GM23338 (cell line): ENCODE data around the gene CGA.

Experiments
- CTCF ChIP-seq, 2 experiments: fragments of 200-600 bp in 1 of 2; sonication (generic) in 1 of 2; conservative IDR thresholded peaks; 2 replicates each; pipeline versions ENCODE4 v1.5.1 to v1.6.1; 2016 to 2017; ENCODE audit warnings: antibody characterized with exemption in 2 of 2, low read depth in 2 of 2, mild to moderate bottlenecking in 2 of 2, moderate library complexity in 1 of 2
- EZH2phosphoT487 ChIP-seq: fragments of 200-600 bp; sonication (generic); IDR thresholded peaks from one replicate; pipeline ENCODE4 v1.8.1; 2018; ENCODE audit warnings: antibody characterized with exemption; ENCODE audit not compliant: unreplicated experiment
- JUNB ChIP-seq: IDR thresholded peaks from one replicate; pipeline ENCODE4 v1.6.1; 2016; ENCODE audit warnings: antibody characterized with exemption; ENCODE audit not compliant: unreplicated experiment
- POLR2AphosphoS5 ChIP-seq: IDR thresholded peaks from 2 replicates; pipeline ENCODE4 v1.6.1; 2016; ENCODE audit warnings: antibody characterized with exemption, low read depth
- TF ChIP-seq, protein P1 (sequence below): IDR thresholded peaks from one replicate; pipeline ENCODE4 v1.6.1; 2018; ENCODE audit warnings: antibody characterized with exemption; ENCODE audit not compliant: unreplicated experiment

DNA sequence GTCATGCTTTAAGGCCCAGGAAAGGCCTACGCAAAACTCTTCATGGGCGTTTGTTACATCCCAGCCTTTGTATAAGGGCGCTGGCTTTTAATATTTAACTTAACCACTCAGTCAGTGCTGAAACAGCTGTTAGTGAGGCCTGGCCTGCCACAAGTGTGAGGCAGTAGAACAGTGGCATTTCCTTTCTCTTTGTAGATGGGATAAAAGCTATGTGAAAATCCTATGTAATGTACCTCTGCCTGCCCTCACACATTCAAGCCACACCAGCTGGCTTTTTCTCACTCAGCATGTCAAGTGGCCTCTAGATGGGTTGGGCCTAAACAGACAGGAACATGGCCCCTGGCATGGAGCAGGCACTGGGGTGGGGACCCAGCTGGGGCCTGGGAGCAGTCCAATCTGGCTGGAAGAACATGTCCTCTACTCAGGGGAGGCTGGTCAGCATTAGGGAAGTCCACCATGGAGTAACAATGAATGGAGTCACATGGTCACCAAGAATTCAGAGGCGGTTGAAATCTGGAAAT lies 20.7 kb downstream of the CGA start:
- TF ChIP-seq JUNB (no peak), CTCF (conservative IDR thresholded peaks at IDR 0.05; ENCODE audit: low read depth in 2 of 2) (no peak), EZH2phosphoT487 (no peak), POLR2AphosphoS5 (no peak)
- TF ChIP-seq, protein P1, sequence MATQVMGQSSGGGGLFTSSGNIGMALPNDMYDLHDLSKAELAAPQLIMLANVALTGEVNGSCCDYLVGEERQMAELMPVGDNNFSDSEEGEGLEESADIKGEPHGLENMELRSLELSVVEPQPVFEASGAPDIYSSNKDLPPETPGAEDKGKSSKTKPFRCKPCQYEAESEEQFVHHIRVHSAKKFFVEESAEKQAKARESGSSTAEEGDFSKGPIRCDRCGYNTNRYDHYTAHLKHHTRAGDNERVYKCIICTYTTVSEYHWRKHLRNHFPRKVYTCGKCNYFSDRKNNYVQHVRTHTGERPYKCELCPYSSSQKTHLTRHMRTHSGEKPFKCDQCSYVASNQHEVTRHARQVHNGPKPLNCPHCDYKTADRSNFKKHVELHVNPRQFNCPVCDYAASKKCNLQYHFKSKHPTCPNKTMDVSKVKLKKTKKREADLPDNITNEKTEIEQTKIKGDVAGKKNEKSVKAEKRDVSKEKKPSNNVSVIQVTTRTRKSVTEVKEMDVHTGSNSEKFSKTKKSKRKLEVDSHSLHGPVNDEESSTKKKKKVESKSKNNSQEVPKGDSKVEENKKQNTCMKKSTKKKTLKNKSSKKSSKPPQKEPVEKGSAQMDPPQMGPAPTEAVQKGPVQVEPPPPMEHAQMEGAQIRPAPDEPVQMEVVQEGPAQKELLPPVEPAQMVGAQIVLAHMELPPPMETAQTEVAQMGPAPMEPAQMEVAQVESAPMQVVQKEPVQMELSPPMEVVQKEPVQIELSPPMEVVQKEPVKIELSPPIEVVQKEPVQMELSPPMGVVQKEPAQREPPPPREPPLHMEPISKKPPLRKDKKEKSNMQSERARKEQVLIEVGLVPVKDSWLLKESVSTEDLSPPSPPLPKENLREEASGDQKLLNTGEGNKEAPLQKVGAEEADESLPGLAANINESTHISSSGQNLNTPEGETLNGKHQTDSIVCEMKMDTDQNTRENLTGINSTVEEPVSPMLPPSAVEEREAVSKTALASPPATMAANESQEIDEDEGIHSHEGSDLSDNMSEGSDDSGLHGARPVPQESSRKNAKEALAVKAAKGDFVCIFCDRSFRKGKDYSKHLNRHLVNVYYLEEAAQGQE = no peak
